Esophagus squamous epithelium (tissue), 4 donors: ENCODE data around the gene HOXA11.

Source experiments
- CTCF ChIP-seq, 6 experiments: fragments of 450-650 bp in 4 of 6; fragments of 200-600 bp in 2 of 6; sonication (generic) in 2 of 6; IDR thresholded peaks; one replicate each; pipeline ENCODE4 v1.5.1; 2016 to 2019; ENCODE audit warnings: antibody characterized with exemption in 6 of 6, mild to moderate bottlenecking in 4 of 6, moderate library complexity in 4 of 6
- POLR2A ChIP-seq, 4 donors: fragments of 450-650 bp; IDR thresholded peaks; one replicate each; pipeline ENCODE4 v1.6.1; 2017; ENCODE audit warnings: antibody characterized with exemption in 4 of 4, mild to moderate bottlenecking in 4 of 4, moderate library complexity in 3 of 4

- TF ChIP-seq POLR2A (IDR thresholded peaks at IDR 0.05), result no peak
- TF ChIP-seq CTCF (IDR thresholded peaks at IDR 0.05), result no peak
Observed at GRCh38 chr7:27198138-27198841, 13.3 kb upstream of the HOXA11 start.
